Activated naive CD4-positive, alpha-beta T cell treated with anti-CD3 and anti-CD28 coated beads, Interleukin-2, amount 10 ng/mL, durations not matched to agents 7 days and 5 days (primary cell): ENCODE data around the gene OR4D5.

Source experiments
- CTCF ChIA-PET: fragments of 350-600 bp; sonication (Branson Sonifier 250); formaldehyde crosslinking; loops from one replicate; lab custom pipeline; 2021; ENCODE audit warnings: antibody characterized with exemption; lab: Charles Lee
- DNase-seq: peaks from one replicate; pipeline ENCODE4 v3.0.0-alpha.2; 2020
- H3K27ac Mint-ChIP-seq: one replicate; pipeline ENCODE4 v1.8.0; 2021; ENCODE audit warnings: mild to moderate bottlenecking, moderate library complexity, mixed read lengths
- H3K27me3 Mint-ChIP-seq: one replicate; pipeline ENCODE4 v1.8.0; 2021; ENCODE audit warnings: mild to moderate bottlenecking, mixed read lengths
- H3K36me3 Mint-ChIP-seq: one replicate; pipeline ENCODE4 v1.8.0; 2021; ENCODE audit warnings: mixed read lengths
- H3K4me1 Mint-ChIP-seq: one replicate; pipeline ENCODE4 v1.8.0; 2021; ENCODE audit warnings: mixed read lengths
- H3K4me3 Mint-ChIP-seq: one replicate; pipeline ENCODE4 v1.8.0; 2021; ENCODE audit warnings: mild to moderate bottlenecking, moderate library complexity, mixed read lengths
- H3K9me3 Mint-ChIP-seq: one replicate; pipeline ENCODE4 v1.8.0; 2021; ENCODE audit warnings: mixed read lengths

The OR4D5 gene

DNA sequence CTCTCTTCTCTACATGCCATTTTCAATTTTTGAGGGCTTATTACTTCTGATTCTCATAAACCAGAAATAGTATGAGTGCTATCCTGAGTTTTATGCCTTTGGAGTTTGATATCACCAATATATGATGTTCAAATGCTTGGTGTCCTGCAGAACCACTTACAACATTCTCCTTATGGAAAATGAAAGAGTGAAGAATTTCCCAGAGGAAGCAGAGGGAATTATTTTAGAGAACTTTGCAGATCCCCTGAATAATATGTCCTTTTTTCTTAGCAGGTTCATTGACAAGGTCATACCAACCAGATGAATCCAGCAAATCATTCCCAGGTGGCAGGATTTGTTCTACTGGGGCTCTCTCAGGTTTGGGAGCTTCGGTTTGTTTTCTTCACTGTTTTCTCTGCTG, at the start of gene OR4D5:
Gene OR4D5, plus strand, starts transcription at position 301 of the 400 bp plus-strand sequence. Its CDS starts 0 bp downstream, at position 301.
- H3K4me1 Mint-ChIP-seq, result no peaks in the 10 kb centered on the region
- no peak within 1 kb of the TSS for H3K27ac Mint-ChIP-seq
- DNase-seq, result no peak
- no peaks in the 10 kb centered on the region for H3K27me3 Mint-ChIP-seq
- H3K4me3 Mint-ChIP-seq, result no peak within 1 kb of the TSS
- no peaks in the 10 kb centered on the region for H3K9me3 Mint-ChIP-seq
- no peaks in the 10 kb centered on the region for H3K36me3 Mint-ChIP-seq
- CTCF ChIA-PET, result interaction anchor here (0.6 kb wide), 1 partner anchor 26 kb away, joined by 3 read pairs; no protein-coding TSS in a partner anchor

DNA sequence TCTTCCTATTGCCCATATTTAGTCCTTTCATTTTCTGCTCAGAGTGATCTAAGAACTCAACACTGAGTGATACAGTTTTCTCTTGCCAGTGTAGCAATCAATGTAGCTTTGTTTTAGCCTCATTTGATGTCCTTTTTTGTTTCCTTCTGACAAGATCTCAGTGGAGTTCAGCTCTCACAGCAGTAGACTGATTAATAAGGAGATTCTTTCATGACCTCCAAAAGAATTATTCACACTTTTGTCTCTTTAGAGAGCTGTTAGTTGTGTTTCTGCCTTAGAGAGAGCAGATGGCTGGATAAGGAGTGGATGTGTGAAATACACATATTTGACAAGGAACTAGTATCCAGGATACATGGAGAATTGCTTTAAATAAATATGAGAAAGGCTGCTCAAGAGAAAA, 47.4 kb upstream of the OR4D5 start:
- Mint-ChIP-seq H3K4me3 (no peak overlapping the region), H3K27ac (no peak overlapping the region), H3K4me1 (no peaks in the 10 kb centered on the region), H3K27me3 (no peaks in the 10 kb centered on the region), H3K9me3 (no peaks in the 10 kb centered on the region), H3K36me3 (no peaks in the 10 kb centered on the region)
- DNase-seq, result no peak
- CTCF ChIA-PET, result no interaction called here

DNA sequence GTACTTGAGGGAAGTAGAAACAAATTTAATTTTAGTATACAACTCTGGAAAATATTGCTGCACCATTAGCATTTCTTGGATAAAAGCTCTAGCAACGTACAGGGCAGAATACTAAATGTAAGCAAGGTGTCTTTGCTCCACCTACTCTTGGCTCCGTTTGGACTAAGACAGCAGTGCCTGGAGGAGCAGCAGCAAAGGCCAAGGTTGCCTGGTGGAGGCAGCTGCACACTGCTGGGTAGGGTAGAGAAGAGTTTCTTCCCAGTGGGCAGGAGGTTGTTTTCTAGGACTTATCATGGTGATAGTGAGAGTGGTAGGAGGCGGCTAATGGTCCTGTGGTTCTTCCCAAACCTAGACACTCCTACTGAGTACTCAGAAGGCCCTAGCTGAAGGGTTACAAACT, 39.6 kb upstream of the OR4D5 start:
- Mint-ChIP-seq H3K4me3 (no peak overlapping the region), H3K27ac (no peak overlapping the region), H3K9me3 (no peaks in the 10 kb centered on the region), H3K4me1 (no peaks in the 10 kb centered on the region), H3K36me3 (no peaks in the 10 kb centered on the region), H3K27me3 (no peaks in the 10 kb centered on the region)
- CTCF ChIA-PET, result no interaction called here
- DNase-seq, result no peak

DNA sequence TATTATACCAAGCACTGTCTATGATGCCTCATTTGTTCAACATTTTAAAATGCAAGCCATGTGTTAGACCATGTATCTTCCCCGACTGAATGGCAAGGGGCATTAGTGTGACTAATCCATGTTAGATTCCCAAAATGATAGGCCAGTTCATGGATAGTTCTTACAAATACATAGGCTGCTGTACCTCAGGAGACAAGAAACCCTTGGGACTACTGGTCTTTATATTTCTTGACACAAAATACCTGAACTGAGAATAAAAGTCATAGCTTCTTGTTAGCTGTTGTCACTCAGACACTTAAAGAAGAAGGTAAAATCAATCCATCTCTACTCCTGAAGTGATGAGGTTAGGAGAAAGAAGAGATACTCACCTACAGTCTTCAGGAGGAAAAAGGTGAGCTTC, 37.5 kb upstream of the OR4D5 start, which contains the start of gene OR8D4:
Gene OR8D4, plus strand, starts transcription at position 301 of the 400 bp plus-strand sequence. CDS start 4,265 bp downstream, outside the sequence.
- no peaks in the 10 kb centered on the region for H3K4me1 Mint-ChIP-seq
- no peak within 1 kb of the TSS for H3K4me3 Mint-ChIP-seq
- DNase-seq, result no peak
- H3K36me3 Mint-ChIP-seq, result no peaks in the 10 kb centered on the region
- no peaks in the 10 kb centered on the region for H3K27me3 Mint-ChIP-seq
- H3K9me3 Mint-ChIP-seq, result no peaks in the 10 kb centered on the region
- H3K27ac Mint-ChIP-seq, result no peak within 1 kb of the TSS
- CTCF ChIA-PET, result no interaction called here

DNA sequence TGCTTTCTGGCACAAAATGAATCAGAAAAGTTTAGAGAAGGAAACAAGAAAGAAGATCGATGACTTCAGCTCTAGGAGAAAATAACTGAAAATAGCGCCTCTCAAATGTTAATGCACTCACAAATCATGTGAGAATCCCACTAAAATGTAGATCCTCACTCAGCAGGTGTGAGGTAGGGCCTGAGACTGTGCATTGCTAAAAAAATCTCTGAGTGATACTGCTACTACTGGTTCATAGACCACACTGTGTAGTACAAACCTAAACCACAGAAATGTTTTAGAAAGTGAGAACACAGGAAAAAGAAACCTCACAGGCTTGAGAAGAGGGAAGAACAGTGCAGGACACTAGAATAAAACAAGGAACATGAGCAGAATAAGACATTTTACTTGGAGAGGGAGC, 35.5 kb upstream of the OR4D5 start:
- no peak overlapping the region for H3K27ac Mint-ChIP-seq
- no peak overlapping the region for H3K4me3 Mint-ChIP-seq
- CTCF ChIA-PET, result no interaction called here
- H3K4me1 Mint-ChIP-seq, result no peaks in the 10 kb centered on the region
- no peaks in the 10 kb centered on the region for H3K36me3 Mint-ChIP-seq
- no peak for DNase-seq
- H3K9me3 Mint-ChIP-seq, result no peaks in the 10 kb centered on the region
- no peaks in the 10 kb centered on the region for H3K27me3 Mint-ChIP-seq

DNA sequence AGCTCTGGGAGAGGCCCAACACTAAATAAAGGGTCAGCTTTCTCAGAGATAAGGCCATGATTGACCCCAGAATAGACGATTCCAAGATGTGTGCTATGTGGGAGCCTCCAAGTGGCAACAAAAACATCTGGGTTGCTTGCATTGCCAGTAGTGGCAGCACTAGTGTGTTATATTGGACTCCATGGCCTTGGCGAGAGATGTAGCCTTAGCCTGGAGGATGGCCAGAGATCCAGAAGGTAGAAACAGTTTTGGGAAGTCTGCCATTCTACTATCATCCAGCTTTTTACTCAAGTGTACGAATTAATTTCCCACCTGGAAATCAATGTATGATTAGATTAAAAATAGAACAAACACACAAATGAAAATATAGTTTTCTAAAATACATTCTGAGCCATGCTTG, 34.5 kb upstream of the OR4D5 start:
- no peak overlapping the region for H3K27ac Mint-ChIP-seq
- H3K4me3 Mint-ChIP-seq, result no peak overlapping the region
- no peaks in the 10 kb centered on the region for H3K27me3 Mint-ChIP-seq
- H3K4me1 Mint-ChIP-seq, result no peaks in the 10 kb centered on the region
- CTCF ChIA-PET, result no interaction called here
- DNase-seq, result no peak
- H3K9me3 Mint-ChIP-seq, result no peaks in the 10 kb centered on the region
- H3K36me3 Mint-ChIP-seq, result no peaks in the 10 kb centered on the region

DNA sequence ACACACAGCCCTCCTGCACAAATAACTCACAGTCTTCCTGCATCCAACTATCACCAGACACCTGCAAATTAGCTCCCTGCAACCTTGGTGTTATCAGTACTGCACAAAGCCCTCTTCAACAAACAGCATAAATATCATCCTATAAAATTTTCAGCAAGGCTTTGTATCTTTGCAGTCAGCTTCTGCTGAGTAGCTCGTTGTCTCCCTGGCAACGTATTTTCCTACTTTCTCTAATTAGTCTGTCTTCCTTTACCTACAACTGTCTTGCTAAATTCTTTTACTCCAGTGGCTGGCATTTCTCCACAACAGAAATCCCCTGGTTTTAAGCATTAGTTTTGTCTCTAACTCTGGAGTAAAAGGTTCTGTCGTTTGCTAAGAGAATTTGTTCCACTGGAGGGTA, 33.6 kb upstream of the OR4D5 start:
- Mint-ChIP-seq H3K4me3 (no peak overlapping the region), H3K4me1 (no peaks in the 10 kb centered on the region), H3K27me3 (no peaks in the 10 kb centered on the region), H3K36me3 (no peaks in the 10 kb centered on the region), H3K9me3 (no peaks in the 10 kb centered on the region), H3K27ac (no peak overlapping the region)
- no peak for DNase-seq
- CTCF ChIA-PET, result no interaction called here

DNA sequence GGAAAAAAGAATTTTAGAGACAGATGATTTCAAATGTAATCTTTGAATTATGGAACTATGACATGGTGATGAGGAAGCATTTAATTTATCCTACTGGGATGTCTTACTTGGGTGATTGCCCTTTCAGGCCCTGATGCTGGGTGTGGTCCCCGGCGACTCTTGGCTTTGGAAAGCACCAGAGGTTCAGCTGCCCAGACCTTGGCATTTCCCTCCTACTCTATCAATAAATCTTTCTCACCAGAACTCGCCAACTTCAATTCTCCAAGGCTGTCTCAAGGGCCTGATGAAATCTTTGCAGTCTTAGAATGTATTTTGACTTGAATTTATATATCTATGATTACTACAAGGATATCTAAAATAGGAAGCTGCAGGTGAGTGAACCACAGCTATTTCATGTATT, 18.5 kb upstream of the OR4D5 start:
- Mint-ChIP-seq H3K36me3 (no peaks in the 10 kb centered on the region), H3K4me1 (no peaks in the 10 kb centered on the region), H3K27ac (no peak overlapping the region), H3K4me3 (no peak overlapping the region), H3K9me3 (no peaks in the 10 kb centered on the region), H3K27me3 (no peaks in the 10 kb centered on the region)
- CTCF ChIA-PET, result interaction anchor here (1.0 kb wide), 1 partner anchor 11 kb away, joined by 3 read pairs; no protein-coding TSS in a partner anchor
- DNase-seq, result no peak

DNA sequence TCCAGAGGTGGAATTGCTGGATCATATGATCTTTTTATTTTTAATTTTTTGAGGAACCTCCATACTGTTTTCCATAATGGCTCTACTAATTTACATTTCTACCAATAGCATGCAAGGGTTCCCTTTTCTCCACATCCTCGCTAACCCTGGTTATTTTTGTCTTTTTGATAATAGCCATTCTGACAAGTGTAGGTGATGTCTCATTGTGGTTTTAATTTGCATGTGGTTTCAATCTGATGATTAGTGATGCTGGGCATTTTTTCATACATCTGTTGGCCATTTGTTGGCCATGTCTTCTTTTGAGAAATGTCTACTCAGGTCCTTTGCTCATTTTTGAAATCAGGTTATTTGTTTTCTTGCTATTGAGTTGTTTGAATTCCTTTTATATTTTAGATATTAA, 15.4 kb upstream of the OR4D5 start:
- no peak for DNase-seq
- Mint-ChIP-seq H3K9me3 (no peaks in the 10 kb centered on the region), H3K27me3 (no peaks in the 10 kb centered on the region), H3K4me3 (no peak overlapping the region), H3K4me1 (no peaks in the 10 kb centered on the region), H3K27ac (no peak overlapping the region), H3K36me3 (no peaks in the 10 kb centered on the region)
- CTCF ChIA-PET, result no interaction called here

DNA sequence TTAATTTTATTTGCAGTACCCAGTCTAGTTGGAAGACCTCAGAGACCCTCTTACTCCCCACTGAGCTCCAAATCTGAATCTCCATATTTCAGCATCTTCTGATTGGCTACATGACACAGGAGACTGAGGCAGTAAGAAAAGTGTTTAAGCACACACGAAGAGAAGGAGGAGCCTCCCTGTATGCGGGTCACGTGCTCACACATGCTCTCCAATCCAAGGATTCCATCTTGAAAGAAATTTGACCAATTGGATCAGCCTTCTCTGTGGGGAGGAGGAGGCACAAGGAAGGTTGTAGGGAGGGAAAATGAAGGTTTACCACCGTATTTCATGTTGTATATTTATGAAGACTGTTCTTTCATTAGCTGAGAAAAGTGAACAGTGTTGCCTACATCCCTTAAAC, 3.0 kb downstream of the OR4D5 start:
- no peaks in the 10 kb centered on the region for H3K9me3 Mint-ChIP-seq
- no peaks in the 10 kb centered on the region for H3K27me3 Mint-ChIP-seq
- H3K4me1 Mint-ChIP-seq, result no peaks in the 10 kb centered on the region
- CTCF ChIA-PET, result no interaction called here
- no peak for DNase-seq
- H3K4me3 Mint-ChIP-seq, result no peak overlapping the region
- H3K27ac Mint-ChIP-seq, result no peak overlapping the region
- no peaks in the 10 kb centered on the region for H3K36me3 Mint-ChIP-seq

DNA sequence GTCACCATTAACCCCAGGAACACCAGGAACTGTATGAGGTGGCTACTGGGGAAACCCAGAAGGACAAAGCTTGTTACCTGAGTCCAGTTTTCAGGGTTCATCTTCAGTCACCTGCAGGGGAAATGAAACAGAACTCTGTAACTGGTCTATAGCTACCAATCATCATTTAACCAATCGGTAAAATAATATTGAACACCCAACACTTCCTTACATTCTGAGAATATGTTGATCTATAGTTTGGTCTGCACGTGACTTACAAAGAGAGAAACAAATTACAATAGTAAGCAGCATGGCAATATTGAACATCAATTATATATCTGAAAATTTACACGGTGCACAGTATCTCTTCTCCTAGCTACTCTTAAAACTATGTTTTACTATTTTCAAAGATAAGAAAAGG, 4.3 kb downstream of the OR4D5 start, which contains the start of gene OR6T1:
Gene OR6T1, minus strand, starts transcription at position 101 of the 400 bp plus-strand sequence. Its CDS starts 0 bp downstream, at position 101.
- Mint-ChIP-seq H3K4me3 (no peak within 1 kb of the TSS), H3K27ac (no peak within 1 kb of the TSS), H3K36me3 (no peaks in the 10 kb centered on the region), H3K4me1 (no peaks in the 10 kb centered on the region), H3K9me3 (no peaks in the 10 kb centered on the region), H3K27me3 (no peaks in the 10 kb centered on the region)
- DNase-seq, result no peak
- CTCF ChIA-PET, result interaction anchor here (0.6 kb wide), 1 partner anchor 25 kb away, joined by 3 read pairs; no protein-coding TSS in a partner anchor

DNA sequence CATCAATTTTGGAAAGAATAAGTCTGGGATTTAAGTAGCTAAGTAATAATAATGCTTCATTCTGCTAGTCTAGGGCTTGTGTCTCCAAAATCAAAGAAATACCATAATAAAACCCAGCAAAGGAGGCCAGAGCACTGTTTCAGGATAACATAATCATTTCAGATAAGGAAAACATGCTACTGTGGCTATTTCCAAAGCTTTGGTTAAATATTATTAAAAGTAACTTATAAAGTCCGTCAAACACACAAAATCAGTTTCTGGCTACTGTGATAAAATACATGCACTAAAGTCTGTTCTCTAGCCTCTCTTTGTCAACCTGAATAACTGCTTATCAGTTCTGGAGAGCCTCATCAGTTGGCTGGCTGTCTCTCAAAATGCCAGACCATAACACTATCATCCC, 5.7 kb downstream of the OR4D5 start:
- no peaks in the 10 kb centered on the region for H3K4me1 Mint-ChIP-seq
- CTCF ChIA-PET, result no interaction called here
- no peaks in the 10 kb centered on the region for H3K36me3 Mint-ChIP-seq
- H3K27ac Mint-ChIP-seq, result no peak overlapping the region
- no peak for DNase-seq
- no peaks in the 10 kb centered on the region for H3K27me3 Mint-ChIP-seq
- no peak overlapping the region for H3K4me3 Mint-ChIP-seq
- no peaks in the 10 kb centered on the region for H3K9me3 Mint-ChIP-seq

DNA sequence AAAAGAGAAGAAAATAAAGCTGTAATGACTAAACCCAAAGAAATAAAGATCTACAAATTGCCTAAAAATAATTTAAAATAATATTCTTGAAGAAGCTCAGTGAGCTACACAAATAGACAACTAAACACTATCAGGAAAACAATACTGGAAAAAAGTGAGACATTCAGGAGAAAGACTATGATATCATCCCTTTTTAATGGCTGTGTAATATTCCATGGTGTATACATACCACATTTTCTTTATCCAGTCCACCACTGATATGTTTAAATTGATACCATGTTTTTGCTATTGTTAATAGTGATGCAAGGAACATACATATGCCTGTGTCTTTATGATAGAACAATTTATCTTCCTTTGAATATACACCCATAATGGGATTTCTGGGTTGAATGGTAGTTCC, 17.3 kb downstream of the OR4D5 start:
- CTCF ChIA-PET, result no interaction called here
- H3K4me3 Mint-ChIP-seq, result no peak overlapping the region

DNA sequence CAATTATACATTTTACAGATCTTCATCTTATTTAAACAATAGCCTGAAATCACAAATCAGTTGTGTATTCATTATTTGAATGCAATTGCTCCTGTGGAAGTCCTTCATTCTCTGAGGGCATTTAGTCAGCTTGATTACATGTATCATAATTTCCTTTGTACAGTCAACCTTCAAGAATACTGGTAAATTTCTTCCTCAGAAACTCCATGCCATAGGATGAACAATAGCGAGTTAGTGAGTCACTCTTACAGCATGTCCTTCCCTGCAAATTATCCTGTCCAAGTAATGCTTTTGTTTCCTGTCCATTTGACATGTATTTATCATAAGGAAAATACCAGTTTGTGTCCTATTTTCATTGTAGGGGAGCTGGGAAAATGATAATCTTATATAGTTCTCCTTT, 34.4 kb downstream of the OR4D5 start:
- Mint-ChIP-seq H3K27ac (no peak overlapping the region), H3K36me3 (no peaks in the 10 kb centered on the region), H3K27me3 (no peaks in the 10 kb centered on the region), H3K4me3 (no peak overlapping the region), H3K4me1 (no peaks in the 10 kb centered on the region), H3K9me3 (no peaks in the 10 kb centered on the region)
- no peak for DNase-seq
- CTCF ChIA-PET, result no interaction called here

More for the DNA sequence above, 17.3 kb downstream of the OR4D5 start:
- Mint-ChIP-seq H3K27me3 (no peaks in the 10 kb centered on the region), H3K36me3 (no peaks in the 10 kb centered on the region), H3K9me3 (no peaks in the 10 kb centered on the region), H3K4me1 (no peaks in the 10 kb centered on the region), H3K27ac (no peak overlapping the region)
- DNase-seq, result no peak

DNA sequence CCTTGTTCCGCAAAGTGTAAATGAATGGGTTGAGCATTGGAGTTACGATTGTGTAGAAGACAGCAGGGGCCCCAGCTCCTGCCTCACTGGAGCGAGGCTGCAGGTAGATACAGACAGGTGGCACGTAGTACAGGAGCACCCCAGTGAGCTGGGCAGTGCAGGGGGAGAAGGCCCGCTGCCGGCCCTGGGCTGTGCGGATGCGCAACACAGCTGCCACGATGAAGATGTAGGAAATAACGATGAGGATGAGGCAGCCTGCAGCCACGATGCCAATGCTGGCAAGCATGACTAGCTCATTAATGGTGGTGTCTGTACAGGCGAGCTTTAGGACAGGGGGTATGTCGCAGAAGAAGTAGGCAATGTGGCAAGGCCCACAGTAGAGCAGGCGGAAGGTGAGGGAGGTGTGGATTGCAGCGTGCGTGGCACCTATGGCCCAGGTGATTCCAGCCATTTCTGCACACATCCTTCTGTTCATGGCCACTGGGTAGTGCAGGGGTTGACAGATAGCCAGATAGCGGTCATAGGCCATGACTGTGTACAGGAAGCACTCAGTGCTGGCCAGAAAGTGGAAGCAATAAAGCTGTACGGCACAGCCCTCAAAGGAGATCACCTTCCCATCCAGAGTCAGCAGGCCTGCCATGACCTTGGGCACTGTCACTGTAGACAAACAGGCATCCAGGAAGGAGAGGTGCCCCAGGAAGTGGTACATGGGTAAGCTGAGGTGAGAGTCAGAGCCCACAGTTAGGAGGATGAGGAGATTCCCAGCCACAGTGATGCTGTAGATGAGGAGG, 37.5 kb downstream of the OR4D5 start:
- H3K27me3 Mint-ChIP-seq, result no peaks in the 10 kb centered on the region
- no peak for DNase-seq
- H3K36me3 Mint-ChIP-seq, result no peaks in the 10 kb centered on the region
- H3K4me3 Mint-ChIP-seq, result no peak overlapping the region
- CTCF ChIA-PET, result no interaction called here
- H3K9me3 Mint-ChIP-seq, result no peaks in the 10 kb centered on the region
- H3K27ac Mint-ChIP-seq, result no peak overlapping the region
- no peaks in the 10 kb centered on the region for H3K4me1 Mint-ChIP-seq
